PFSK-1 (cell line): ENCODE results near the gene DLGAP1.

Source experiments
- FOXP2 ChIP-seq: optimal IDR thresholded peaks from 2 replicates; pipeline ENCODE3; 2011; ENCODE audit warnings: borderline replicate concordance, control low read depth, inconsistent platforms; ENCODE audit not compliant: insufficient read depth; ENCODE audit errors: extremely low read length, extremely low read depth
- POLR2AphosphoS5 ChIP-seq: IDR thresholded peaks from 2 replicates; pipeline ENCODE4 v1.6.1; 2012; ENCODE audit warnings: low read depth, mild to moderate bottlenecking, control low read depth, low read length, moderate library complexity
- SIN3A ChIP-seq: IDR thresholded peaks from 2 replicates; pipeline ENCODE4 v1.6.1; 2012; ENCODE audit warnings: mild to moderate bottlenecking, low read length, moderate library complexity, borderline replicate concordance; ENCODE audit not compliant: insufficient read depth
- TAF1 ChIP-seq: IDR thresholded peaks from 2 replicates; pipeline ENCODE4 v1.6.1; 2012; ENCODE audit warnings: low read length, control low read depth, borderline replicate concordance; ENCODE audit not compliant: insufficient read depth
- TF ChIP-seq, protein P1 (sequence below), 2 experiments: IDR thresholded peaks; 2 replicates each; pipeline versions ENCODE4 v1.6.1 to v1.8.0; 2011 to 2012; ENCODE audit warnings: low read depth in 2 of 2, low read length in 2 of 2, control low read depth in 1 of 2, inconsistent platforms in 1 of 2, mild to moderate bottlenecking in 1 of 2, moderate library complexity in 1 of 2; ENCODE audit not compliant: insufficient read depth in 1 of 2

The DLGAP1 gene

DNA sequence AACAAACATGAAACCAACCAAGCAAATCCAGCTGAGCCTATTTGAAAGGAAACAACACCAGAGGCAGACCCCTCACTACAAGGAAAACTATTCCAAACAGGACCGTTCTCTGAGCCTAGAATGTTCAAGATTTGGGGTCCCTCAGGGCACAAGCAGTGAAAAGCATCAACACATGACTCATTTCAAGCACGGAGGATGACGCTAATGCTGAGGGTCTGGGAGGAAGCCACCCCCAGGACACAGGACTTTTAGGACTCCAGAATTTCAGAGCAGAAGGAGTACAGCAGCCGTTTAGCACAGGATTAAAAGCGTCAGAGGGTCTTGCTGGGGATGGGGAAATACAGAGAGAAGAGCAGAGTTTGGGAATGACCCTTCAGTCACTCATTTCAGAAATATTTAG lies 168.9 kb downstream of the DLGAP1 start:
- no peak for TF ChIP-seq SIN3A
- no peak for TF ChIP-seq TAF1
- TF ChIP-seq, protein P1, sequence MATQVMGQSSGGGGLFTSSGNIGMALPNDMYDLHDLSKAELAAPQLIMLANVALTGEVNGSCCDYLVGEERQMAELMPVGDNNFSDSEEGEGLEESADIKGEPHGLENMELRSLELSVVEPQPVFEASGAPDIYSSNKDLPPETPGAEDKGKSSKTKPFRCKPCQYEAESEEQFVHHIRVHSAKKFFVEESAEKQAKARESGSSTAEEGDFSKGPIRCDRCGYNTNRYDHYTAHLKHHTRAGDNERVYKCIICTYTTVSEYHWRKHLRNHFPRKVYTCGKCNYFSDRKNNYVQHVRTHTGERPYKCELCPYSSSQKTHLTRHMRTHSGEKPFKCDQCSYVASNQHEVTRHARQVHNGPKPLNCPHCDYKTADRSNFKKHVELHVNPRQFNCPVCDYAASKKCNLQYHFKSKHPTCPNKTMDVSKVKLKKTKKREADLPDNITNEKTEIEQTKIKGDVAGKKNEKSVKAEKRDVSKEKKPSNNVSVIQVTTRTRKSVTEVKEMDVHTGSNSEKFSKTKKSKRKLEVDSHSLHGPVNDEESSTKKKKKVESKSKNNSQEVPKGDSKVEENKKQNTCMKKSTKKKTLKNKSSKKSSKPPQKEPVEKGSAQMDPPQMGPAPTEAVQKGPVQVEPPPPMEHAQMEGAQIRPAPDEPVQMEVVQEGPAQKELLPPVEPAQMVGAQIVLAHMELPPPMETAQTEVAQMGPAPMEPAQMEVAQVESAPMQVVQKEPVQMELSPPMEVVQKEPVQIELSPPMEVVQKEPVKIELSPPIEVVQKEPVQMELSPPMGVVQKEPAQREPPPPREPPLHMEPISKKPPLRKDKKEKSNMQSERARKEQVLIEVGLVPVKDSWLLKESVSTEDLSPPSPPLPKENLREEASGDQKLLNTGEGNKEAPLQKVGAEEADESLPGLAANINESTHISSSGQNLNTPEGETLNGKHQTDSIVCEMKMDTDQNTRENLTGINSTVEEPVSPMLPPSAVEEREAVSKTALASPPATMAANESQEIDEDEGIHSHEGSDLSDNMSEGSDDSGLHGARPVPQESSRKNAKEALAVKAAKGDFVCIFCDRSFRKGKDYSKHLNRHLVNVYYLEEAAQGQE (IDR thresholded peaks at IDR 0.05; ENCODE audit: insufficient read depth in 1 of 2, low read depth in 2 of 2, low read length in 2 of 2) = no peak
- no peak for TF ChIP-seq POLR2AphosphoS5
- no peak for TF ChIP-seq FOXP2

DNA sequence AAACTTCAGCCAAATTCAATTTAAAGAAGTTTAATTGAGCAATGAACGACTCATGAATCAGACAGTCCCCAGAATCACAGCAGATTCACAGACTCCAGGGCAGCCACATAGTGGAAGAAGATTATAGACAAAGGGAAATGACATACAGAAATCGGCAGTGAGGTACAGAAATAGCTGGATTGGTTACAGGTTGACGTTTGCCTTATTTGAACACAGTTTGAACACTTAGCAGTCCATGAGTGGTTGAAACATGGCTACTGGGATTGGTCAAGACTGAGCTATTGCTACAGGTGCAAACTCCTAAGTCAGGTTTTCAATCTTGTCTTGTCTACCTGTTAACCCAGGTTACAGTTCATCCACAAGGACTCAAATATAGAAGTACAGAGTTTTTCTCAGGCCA lies 169.6 kb downstream of the DLGAP1 start:
- TF ChIP-seq, protein P1 (IDR thresholded peaks at IDR 0.05; ENCODE audit: insufficient read depth in 1 of 2, low read depth in 2 of 2, low read length in 2 of 2) = no peak

DNA sequence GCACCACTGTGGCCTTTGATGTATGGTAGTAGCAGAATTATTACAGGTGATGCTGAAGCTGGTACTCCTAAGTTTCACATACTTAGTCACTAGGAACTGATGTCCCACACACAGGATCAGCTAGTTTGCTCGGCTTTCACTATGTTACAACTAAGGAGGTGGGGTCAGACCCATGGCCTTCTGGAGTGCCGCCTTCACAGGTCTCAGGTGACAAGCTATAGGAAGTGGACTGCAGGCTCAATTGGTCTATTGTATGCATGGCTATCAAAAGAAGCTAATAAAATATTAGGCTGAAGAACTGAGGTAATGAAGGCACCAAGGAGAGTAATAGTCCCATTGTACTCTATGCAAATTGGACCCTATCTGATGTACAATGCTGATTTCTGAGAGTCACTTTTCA lies 170.6 kb downstream of the DLGAP1 start:
- TF ChIP-seq SIN3A (no peak), POLR2AphosphoS5 (no peak), FOXP2 (no peak), TAF1 (no peak)
- TF ChIP-seq, protein P1 (IDR thresholded peaks at IDR 0.05; ENCODE audit: insufficient read depth in 1 of 2, low read depth in 2 of 2, low read length in 2 of 2) = no peak

DNA sequence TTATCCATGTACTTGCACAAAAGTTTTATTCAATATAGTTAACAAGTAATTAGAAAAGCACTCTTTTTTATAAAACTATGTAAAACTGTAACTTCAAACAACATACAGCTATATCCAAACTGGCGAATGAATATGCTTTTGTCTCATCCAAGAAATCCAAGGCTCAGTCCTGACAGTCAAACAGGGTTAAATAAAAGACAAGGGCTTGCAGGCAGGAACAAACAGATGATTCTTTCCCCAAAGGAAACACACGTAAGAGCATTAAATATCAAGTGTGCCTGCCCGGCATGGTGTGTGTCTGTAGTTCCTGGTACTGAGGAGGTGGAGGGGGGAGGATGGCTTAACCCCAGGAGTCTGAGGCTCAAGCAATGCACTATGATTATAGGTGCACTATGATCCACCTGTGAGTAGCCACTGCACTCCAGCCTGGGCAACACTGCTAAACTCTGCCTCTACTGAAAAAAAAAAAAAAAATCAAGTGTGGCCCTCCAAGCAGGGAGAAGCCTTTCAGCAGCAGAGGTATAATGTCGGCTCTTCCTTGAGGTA lies 171.3 kb downstream of the DLGAP1 start:
- TF ChIP-seq, protein P1 (IDR thresholded peaks at IDR 0.05; ENCODE audit: insufficient read depth in 1 of 2, low read depth in 2 of 2, low read length in 2 of 2) = no peak
- TF ChIP-seq TAF1 (no peak), POLR2AphosphoS5 (no peak), FOXP2 (no peak), SIN3A (no peak)

DNA sequence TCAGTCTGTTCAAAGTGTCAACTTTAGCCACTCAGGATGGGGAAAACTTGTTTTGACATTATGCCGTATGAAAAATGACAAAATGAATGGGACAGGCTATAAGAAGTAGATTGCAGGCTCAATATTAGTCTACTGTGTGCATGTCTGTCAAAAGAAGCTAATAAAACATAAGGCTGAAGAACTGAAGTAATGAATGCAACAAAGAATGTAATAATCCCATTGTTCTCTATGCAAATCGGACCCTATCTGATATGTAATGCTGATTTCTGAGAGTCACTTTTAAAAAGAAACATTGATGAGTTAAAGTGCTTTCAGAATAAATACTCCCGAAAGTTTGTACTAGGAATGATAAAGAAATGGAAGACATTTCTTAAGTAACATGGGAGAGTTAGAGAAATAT lies 172.2 kb downstream of the DLGAP1 start:
- no peak for TF ChIP-seq FOXP2
- TF ChIP-seq TAF1 = no peak
- no peak for TF ChIP-seq POLR2AphosphoS5
- TF ChIP-seq, protein P1 (IDR thresholded peaks at IDR 0.05; ENCODE audit: insufficient read depth in 1 of 2, low read depth in 2 of 2, low read length in 2 of 2) = no peak
- no peak for TF ChIP-seq SIN3A
